A549 (cell line): ENCODE data around the gene ALKBH2.

Source experiments
- GATA3 ChIP-seq: IDR thresholded peaks from 2 replicates; pipeline ENCODE4 v1.6.1; 2012; ENCODE audit warnings: borderline replicate concordance
- HDAC2 ChIP-seq: fragments of 200-600 bp; sonication (generic); IDR thresholded peaks from 2 replicates; pipeline ENCODE4 v1.6.1; 2016
- MYC ChIP-seq: IDR thresholded peaks from 2 replicates; pipeline ENCODE4 v1.6.1; 2012; ENCODE audit warnings: mild to moderate bottlenecking, inconsistent platforms, low read length, improper control_type of control experiment, borderline replicate concordance
- POLR2A ChIP-seq: IDR thresholded peaks from 2 replicates; pipeline ENCODE4 v1.6.1; 2012; ENCODE audit warnings: mild to moderate bottlenecking, low read length
- POLR2AphosphoS2 ChIP-seq: conservative IDR thresholded peaks from 2 replicates; pipeline ENCODE4 v1.6.1; 2012; ENCODE audit warnings: low read length, improper control_type of control experiment, inconsistent platforms
- RCOR1 ChIP-seq: fragments of 150-350 bp; IDR thresholded peaks from 2 replicates; pipeline ENCODE4 v1.6.1; 2014; ENCODE audit warnings: antibody characterized with exemption, low read length, low read depth
- SREBF2 ChIP-seq: fragments of 450-650 bp; IDR thresholded peaks from 2 replicates; pipeline ENCODE4 v1.6.1; 2014; ENCODE audit warnings: mild to moderate bottlenecking, moderate library complexity
- TF ChIP-seq, protein P1 (sequence below): fragments of >200 bp; sonication (Bioruptor Twin); formaldehyde crosslinking; IDR thresholded peaks from 3 replicates; pipeline ENCODE4 v1.5.1; 2016

DNA sequence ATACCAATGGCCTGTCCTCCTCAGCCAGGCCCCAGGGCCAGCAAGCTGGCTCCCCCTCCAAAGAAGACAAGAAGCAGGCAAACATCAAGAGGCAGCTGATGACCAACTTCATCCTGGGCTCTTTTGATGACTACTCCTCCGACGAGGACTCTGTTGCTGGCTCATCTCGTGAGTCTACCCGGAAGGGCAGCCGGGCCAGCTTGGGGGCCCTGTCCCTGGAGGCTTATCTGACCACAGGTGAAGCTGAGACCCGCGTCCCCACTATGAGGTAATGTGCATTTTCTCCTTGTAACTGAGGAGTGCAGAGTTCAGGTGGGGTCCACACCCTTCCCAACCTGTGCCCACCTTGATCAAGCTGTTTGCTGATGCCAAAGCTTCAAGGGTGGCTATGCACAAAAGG, 46.5 kb upstream of the ALKBH2 start:
- TF ChIP-seq MYC (no peak), RCOR1 (no peak), HDAC2 (no peak), SREBF2 (no peak), POLR2AphosphoS2 (no peak), POLR2A (no peak), GATA3 (no peak)
- TF ChIP-seq, protein P1, sequence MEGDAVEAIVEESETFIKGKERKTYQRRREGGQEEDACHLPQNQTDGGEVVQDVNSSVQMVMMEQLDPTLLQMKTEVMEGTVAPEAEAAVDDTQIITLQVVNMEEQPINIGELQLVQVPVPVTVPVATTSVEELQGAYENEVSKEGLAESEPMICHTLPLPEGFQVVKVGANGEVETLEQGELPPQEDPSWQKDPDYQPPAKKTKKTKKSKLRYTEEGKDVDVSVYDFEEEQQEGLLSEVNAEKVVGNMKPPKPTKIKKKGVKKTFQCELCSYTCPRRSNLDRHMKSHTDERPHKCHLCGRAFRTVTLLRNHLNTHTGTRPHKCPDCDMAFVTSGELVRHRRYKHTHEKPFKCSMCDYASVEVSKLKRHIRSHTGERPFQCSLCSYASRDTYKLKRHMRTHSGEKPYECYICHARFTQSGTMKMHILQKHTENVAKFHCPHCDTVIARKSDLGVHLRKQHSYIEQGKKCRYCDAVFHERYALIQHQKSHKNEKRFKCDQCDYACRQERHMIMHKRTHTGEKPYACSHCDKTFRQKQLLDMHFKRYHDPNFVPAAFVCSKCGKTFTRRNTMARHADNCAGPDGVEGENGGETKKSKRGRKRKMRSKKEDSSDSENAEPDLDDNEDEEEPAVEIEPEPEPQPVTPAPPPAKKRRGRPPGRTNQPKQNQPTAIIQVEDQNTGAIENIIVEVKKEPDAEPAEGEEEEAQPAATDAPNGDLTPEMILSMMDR, result no peak
